ENCODE measurements around the gene ZNF701. TPM values are rescaled to one million over a fixed set of nuclear protein-coding genes. Genes with fewer than 3 reads are reported as not detected.
"Not testable (repeated sequence)": the region's sequence is repeated elsewhere in the genome, so short reads cannot be mapped to it uniquely, and the experiment has no call there.

Gene ZNF701
- total RNA-seq, 2 experiments from 2014 or later, result 18.1 to 25.5 TPM

GRCh38 chr19:52535771-52536447, 34.2 kb upstream of the ZNF701 start:
- no TSS peak for BruUV-seq (replicated peaks)
- no peaks in the 10 kb centered on the region for H3K9me2 ChIP-seq (ENCODE audit: insufficient read depth, low read length)
- H3K27ac ChIP-seq (ENCODE audit: low read depth, low read length, poor library complexity, severe bottlenecking), result peak overlapping the region; percentile 76
- intact Hi-C loops (cut with micrococcal nuclease; ENCODE audit: unreplicated experiment), result loop anchor here (5.0 kb wide), 1 partner anchor 36 kb away; the partner anchor contains the start of gene ZNF701
- peaks cover 60% of the 10 kb centered on the region for H3K79me2 ChIP-seq (ENCODE audit: insufficient read depth, low read depth, low read length)
- H2AFZ ChIP-seq (ENCODE audit: low read length), result peak overlapping the region; percentile 63; the same call in 1 of the 2 replicates
- DNase-seq (ENCODE audit: low spot score), result peak; percentile 92
- peak overlapping the region; percentile 91 for H3K4me2 ChIP-seq (ENCODE audit: low read length)
- ChIA-PET POLR2A (no interaction called here), CTCF (ENCODE audit: unreplicated experiment) (no interaction called here)
- H3K4me1 ChIP-seq (ENCODE audit: insufficient read depth, low read length, poor library complexity, severe bottlenecking), result peaks cover 15% of the 10 kb centered on the region
- TF ChIP-seq EZH2phosphoT487 (IDR thresholded peaks at IDR 0.05; ENCODE audit: borderline replicate concordance, low read depth, low read length), result no peak
- TF ChIP-seq CTCF (conservative IDR thresholded peaks at IDR 0.05; ENCODE audit: low read length), result no peak
- H3K4me3 ChIP-seq (ENCODE audit: low read depth, low read length, poor library complexity, severe bottlenecking), result peak overlapping the region; percentile 79
- no peaks in the 10 kb centered on the region for H4K20me1 ChIP-seq (ENCODE audit: insufficient read depth, low read length)
- 0 out of 2 replicates have a peak, but pooled peaks cover 5% of the 10 kb centered on the region for H3K9me3 ChIP-seq (ENCODE audit: low read length)
- H3K36me3 ChIP-seq (ENCODE audit: insufficient read depth, low read length), result peaks cover 53% of the 10 kb centered on the region

GRCh38 chr19:52536448-52536800, 33.7 kb upstream of the ZNF701 start:
- no peaks in the 10 kb centered on the region for H4K20me1 ChIP-seq (ENCODE audit: insufficient read depth, low read length)
- peak; percentile 21 for DNase-seq (ENCODE audit: low spot score)
- peaks cover 63% of the 10 kb centered on the region for H3K79me2 ChIP-seq (ENCODE audit: insufficient read depth, low read depth, low read length)
- peak overlapping the region; percentile 76 for H3K27ac ChIP-seq (ENCODE audit: low read depth, low read length, poor library complexity, severe bottlenecking)
- H3K36me3 ChIP-seq (ENCODE audit: insufficient read depth, low read length), result peaks cover 57% of the 10 kb centered on the region
- H3K4me3 ChIP-seq (ENCODE audit: low read depth, low read length, poor library complexity, severe bottlenecking), result peak overlapping the region; percentile 79
- H3K4me2 ChIP-seq (ENCODE audit: low read length), result peak overlapping the region; percentile 91
- H3K4me1 ChIP-seq (ENCODE audit: insufficient read depth, low read length, poor library complexity, severe bottlenecking), result peaks cover 15% of the 10 kb centered on the region
- no TSS peak for BruUV-seq (replicated peaks)
- CTCF ChIA-PET (ENCODE audit: unreplicated experiment), result no interaction called here
- H3K9me2 ChIP-seq (ENCODE audit: insufficient read depth, low read length), result no peaks in the 10 kb centered on the region
- no peak for TF ChIP-seq EZH2phosphoT487 (IDR thresholded peaks at IDR 0.05; ENCODE audit: borderline replicate concordance, low read depth, low read length)
- no peak for TF ChIP-seq CTCF (conservative IDR thresholded peaks at IDR 0.05; ENCODE audit: low read length)
- H2AFZ ChIP-seq (ENCODE audit: low read length), result peak overlapping the region; percentile 63; the same call in 1 of the 2 replicates
- H3K9me3 ChIP-seq (ENCODE audit: low read length), result 0 out of 2 replicates have a peak, but pooled peaks cover 5% of the 10 kb centered on the region
- POLR2A ChIA-PET, result no interaction called here
- intact Hi-C loops (cut with micrococcal nuclease; ENCODE audit: unreplicated experiment), result loop anchor here (5.0 kb wide), 1 partner anchor 36 kb away; the partner anchor contains the start of gene ZNF701

- H3K27ac ChIP-seq (ENCODE audit: low read depth, low read length, poor library complexity, severe bottlenecking); CTCF ChIA-PET (ENCODE audit: unreplicated experiment); H3K9me3 ChIP-seq (ENCODE audit: low read length); H4K20me1 ChIP-seq (ENCODE audit: insufficient read depth, low read length); BruUV-seq (replicated peaks); H2AFZ ChIP-seq (ENCODE audit: low read length); H3K4me3 ChIP-seq (ENCODE audit: low read depth, low read length, poor library complexity, severe bottlenecking); H3K4me2 ChIP-seq (ENCODE audit: low read length); H3K9me2 ChIP-seq (ENCODE audit: insufficient read depth, low read length); POLR2A ChIA-PET; DNase-seq (ENCODE audit: low spot score): not testable (repeated sequence)
- Histone ChIP-seq H3K4me1 (ENCODE audit: insufficient read depth, low read length, poor library complexity, severe bottlenecking) (peaks cover 15% of the 10 kb centered on the region), H3K79me2 (ENCODE audit: insufficient read depth, low read depth, low read length) (peaks cover 58% of the 10 kb centered on the region; the same call in 1 of the 2 replicates), H3K36me3 (ENCODE audit: insufficient read depth, low read length) (peaks cover 57% of the 10 kb centered on the region)
- intact Hi-C loops (cut with micrococcal nuclease; ENCODE audit: unreplicated experiment), result loop anchor here (5.0 kb wide), 1 partner anchor 33 kb away; the partner anchor contains the start of gene ZNF701
These were observed 31.3 kb upstream of the ZNF701 start for GRCh38 chr19:52538815-52539214.

GRCh38 chr19:52541176-52541575, 28.9 kb upstream of the ZNF701 start:
- BruUV-seq (replicated peaks); POLR2A ChIA-PET; DNase-seq (ENCODE audit: low spot score); H4K20me1 ChIP-seq (ENCODE audit: insufficient read depth, low read length); CTCF ChIA-PET (ENCODE audit: unreplicated experiment); H3K9me3 ChIP-seq (ENCODE audit: low read length); H3K27ac ChIP-seq (ENCODE audit: low read depth, low read length, poor library complexity, severe bottlenecking); H2AFZ ChIP-seq (ENCODE audit: low read length); intact Hi-C loops (cut with micrococcal nuclease; ENCODE audit: unreplicated experiment); H3K9me2 ChIP-seq (ENCODE audit: insufficient read depth, low read length); H3K4me3 ChIP-seq (ENCODE audit: low read depth, low read length, poor library complexity, severe bottlenecking); H3K4me2 ChIP-seq (ENCODE audit: low read length): not testable (repeated sequence)
- Histone ChIP-seq H3K4me1 (ENCODE audit: insufficient read depth, low read length, poor library complexity, severe bottlenecking) (peaks cover 11% of the 10 kb centered on the region), H3K36me3 (ENCODE audit: insufficient read depth, low read length) (peaks cover 73% of the 10 kb centered on the region), H3K79me2 (ENCODE audit: insufficient read depth, low read depth, low read length) (peaks cover 57% of the 10 kb centered on the region; the same call in 1 of the 2 replicates)
